HCEC 1CT (cell line): ENCODE measurements around the gene KRT17.

ENCODE experiments used
- DNase-seq: peaks from one replicate; pipeline ENCODE4 v3.0.0-alpha.2; 2017

KRT17 gene

GRCh38 chr17:41624208-41625101 is at the start of gene KRT17:
Gene KRT17, minus strand, starts transcription at chr17:41624575. Its CDS starts 66 bp downstream, at chr17:41624509.
- no peak for DNase-seq

GRCh38 chr17:41672153-41672552 is 47.8 kb upstream of the KRT17 start:
- DNase-seq: no peak

- DNase-seq: no peak
Observed at GRCh38 chr17:41667280-41668041, 43.1 kb upstream of the KRT17 start.

GRCh38 chr17:41666708-41667279 is 42.4 kb upstream of the KRT17 start:
- DNase-seq: peak; percentile 58

- peak; percentile 63 for DNase-seq
Observed at GRCh38 chr17:41666237-41666641, 41.9 kb upstream of the KRT17 start.

GRCh38 chr17:41665566-41666236 is 41.3 kb upstream of the KRT17 start:
- peak; percentile 77 for DNase-seq

- no peak for DNase-seq
Observed at GRCh38 chr17:41664587-41665565, 40.5 kb upstream of the KRT17 start.

- DNase-seq: no peak
Observed at GRCh38 chr17:41664172-41664457, 39.7 kb upstream of the KRT17 start.

- DNase-seq: no peak
Observed at GRCh38 chr17:41663451-41664171, 39.2 kb upstream of the KRT17 start.

- no peak for DNase-seq
Observed at GRCh38 chr17:41660221-41660711, 35.9 kb upstream of the KRT17 start.

- no peak for DNase-seq
Observed at GRCh38 chr17:41659427-41660212, 35.2 kb upstream of the KRT17 start.

GRCh38 chr17:41658846-41659245 is 34.5 kb upstream of the KRT17 start:
- DNase-seq: no peak

- no peak for DNase-seq
Observed at GRCh38 chr17:41657936-41658335, 33.6 kb upstream of the KRT17 start.

- no peak for DNase-seq
Observed at GRCh38 chr17:41657176-41657754, 32.9 kb upstream of the KRT17 start.

GRCh38 chr17:41656249-41657023 is 32.1 kb upstream of the KRT17 start:
- no peak for DNase-seq

GRCh38 chr17:41655611-41656111 is 31.3 kb upstream of the KRT17 start:
- DNase-seq: no peak

- no peak for DNase-seq
Observed at GRCh38 chr17:41654678-41655607, 30.6 kb upstream of the KRT17 start.
